Choroid plexus epithelial cell (primary cell): ENCODE measurements around the gene GPRC5A.
A peak's percentile ranks its signal among the peaks of the same experiment; 100 is the strongest.

ENCODE experiments used
- DNase-seq: peaks from one replicate; pipeline ENCODE4 v3.0.0-alpha.2; 2010; ENCODE audit warnings: low read depth
- H3K4me3 ChIP-seq: 2 replicates; pipeline ENCODE4 v1.5.1; 2011; ENCODE audit warnings: low read depth, mild to moderate bottlenecking, control low read depth, low read length, moderate library complexity
- TF ChIP-seq, protein P1 (sequence below): conservative IDR thresholded peaks from 2 replicates; pipeline ENCODE4 v1.5.1; 2011; ENCODE audit warnings: low read depth, mild to moderate bottlenecking, control low read depth, inconsistent platforms, low read length, moderate library complexity

GPRC5A gene

DNA sequence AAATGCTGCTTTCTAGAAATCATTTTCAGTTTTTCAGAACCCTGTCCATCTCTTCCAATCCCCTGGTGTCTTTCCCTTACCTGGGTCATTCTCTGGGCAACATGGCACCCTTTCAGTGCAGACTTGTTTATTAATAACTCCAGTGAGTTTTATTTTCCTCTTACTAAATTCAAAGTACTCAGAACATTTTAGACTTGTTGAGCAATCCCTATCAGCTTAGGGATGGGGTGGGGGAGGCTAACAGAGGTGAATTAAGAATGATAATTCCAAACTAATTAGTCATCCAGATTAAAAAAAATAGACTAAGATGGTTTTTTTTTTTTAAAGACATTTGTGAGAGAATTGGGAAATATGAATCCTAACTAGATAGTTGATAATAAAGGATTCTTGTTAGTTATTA lies 10.7 kb downstream of the GPRC5A start:
- TF ChIP-seq, protein P1, sequence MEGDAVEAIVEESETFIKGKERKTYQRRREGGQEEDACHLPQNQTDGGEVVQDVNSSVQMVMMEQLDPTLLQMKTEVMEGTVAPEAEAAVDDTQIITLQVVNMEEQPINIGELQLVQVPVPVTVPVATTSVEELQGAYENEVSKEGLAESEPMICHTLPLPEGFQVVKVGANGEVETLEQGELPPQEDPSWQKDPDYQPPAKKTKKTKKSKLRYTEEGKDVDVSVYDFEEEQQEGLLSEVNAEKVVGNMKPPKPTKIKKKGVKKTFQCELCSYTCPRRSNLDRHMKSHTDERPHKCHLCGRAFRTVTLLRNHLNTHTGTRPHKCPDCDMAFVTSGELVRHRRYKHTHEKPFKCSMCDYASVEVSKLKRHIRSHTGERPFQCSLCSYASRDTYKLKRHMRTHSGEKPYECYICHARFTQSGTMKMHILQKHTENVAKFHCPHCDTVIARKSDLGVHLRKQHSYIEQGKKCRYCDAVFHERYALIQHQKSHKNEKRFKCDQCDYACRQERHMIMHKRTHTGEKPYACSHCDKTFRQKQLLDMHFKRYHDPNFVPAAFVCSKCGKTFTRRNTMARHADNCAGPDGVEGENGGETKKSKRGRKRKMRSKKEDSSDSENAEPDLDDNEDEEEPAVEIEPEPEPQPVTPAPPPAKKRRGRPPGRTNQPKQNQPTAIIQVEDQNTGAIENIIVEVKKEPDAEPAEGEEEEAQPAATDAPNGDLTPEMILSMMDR = no peak
- peak overlapping the region; percentile 22 for H3K4me3 ChIP-seq
- DNase-seq = peak; percentile 78

DNA sequence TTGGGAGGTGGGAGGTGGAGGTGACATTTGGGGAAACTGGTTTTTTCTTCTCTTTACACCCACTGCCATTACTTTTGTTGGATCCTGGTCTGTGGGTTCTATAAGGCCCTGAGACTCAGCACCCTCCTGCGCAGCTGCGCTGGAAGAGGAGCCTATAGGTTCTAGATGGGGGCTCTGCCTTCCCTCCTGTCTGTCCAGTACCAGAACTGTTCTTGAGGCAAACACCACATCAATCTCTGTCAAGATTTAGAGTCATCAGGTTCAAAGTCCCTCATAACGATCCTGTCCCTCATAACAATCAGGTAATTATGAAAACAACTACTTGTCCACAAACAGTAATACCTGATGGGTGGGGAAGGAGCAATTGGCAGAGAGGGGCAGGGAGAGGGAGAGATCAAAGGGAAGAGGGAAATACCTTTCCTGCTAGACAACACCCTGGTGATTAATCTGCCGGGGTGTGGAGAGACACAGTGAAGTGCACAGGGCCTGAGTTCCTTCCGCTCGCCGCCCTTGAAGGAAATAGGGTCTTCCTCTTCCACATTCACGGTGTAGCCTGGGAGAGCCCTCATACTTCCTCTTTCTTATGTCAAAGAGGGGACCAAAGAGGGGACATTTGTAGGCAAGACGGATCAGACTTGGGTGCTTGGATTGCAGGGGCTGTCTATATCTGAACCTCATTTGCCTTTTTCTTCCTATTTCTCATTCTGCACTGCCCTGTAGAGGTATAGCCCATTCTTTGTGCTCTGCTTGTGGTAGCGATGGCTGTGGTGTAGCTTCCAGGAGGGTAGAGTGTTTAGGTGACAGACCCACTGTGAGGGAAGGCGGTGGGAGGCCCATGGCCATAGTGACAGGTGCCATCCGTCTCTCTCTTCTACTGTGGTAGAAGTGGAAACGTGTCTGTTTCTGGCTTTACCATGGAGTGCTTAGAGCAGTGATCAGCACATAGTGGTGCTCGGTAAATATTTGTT lies 12.6 kb downstream of the GPRC5A start:
- no peak for DNase-seq
- H3K4me3 ChIP-seq = no peak overlapping the region
- TF ChIP-seq, protein P1 = no peak

DNA sequence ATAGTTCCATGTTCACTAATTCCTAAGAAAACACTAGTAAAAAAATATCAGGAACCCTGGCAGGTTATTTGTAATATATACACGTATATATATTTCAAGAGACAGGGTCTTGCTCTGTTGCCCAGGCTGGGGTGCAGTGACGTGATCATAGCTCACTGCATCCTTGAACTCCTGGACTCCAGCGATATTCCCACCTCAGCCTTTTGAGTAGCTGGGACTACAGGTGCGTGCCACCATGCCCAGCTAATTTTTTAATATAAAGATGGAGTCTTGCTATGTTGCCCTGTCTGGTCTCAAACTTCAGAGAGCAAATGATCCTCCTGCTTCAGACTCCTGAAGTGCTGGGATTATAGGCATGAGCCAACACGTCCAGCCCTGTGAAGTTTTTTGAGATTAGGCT lies 16.2 kb downstream of the GPRC5A start:
- no peak for DNase-seq
- TF ChIP-seq, protein P1 = no peak
- H3K4me3 ChIP-seq = no peak overlapping the region

DNA sequence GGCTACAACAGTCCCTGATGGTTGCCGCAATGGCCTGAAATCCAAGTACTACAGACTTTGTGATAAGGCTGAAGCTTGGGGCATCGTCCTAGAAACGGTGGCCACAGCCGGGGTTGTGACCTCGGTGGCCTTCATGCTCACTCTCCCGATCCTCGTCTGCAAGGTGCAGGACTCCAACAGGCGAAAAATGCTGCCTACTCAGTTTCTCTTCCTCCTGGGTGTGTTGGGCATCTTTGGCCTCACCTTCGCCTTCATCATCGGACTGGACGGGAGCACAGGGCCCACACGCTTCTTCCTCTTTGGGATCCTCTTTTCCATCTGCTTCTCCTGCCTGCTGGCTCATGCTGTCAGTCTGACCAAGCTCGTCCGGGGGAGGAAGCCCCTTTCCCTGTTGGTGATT lies 16.9 kb downstream of the GPRC5A start:
- DNase-seq = no peak
- H3K4me3 ChIP-seq = no peak overlapping the region
- TF ChIP-seq, protein P1 = no peak

DNA sequence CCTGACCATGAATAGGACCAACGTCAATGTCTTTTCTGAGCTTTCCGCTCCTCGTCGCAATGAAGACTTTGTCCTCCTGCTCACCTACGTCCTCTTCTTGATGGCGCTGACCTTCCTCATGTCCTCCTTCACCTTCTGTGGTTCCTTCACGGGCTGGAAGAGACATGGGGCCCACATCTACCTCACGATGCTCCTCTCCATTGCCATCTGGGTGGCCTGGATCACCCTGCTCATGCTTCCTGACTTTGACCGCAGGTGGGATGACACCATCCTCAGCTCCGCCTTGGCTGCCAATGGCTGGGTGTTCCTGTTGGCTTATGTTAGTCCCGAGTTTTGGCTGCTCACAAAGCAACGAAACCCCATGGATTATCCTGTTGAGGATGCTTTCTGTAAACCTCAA lies 17.3 kb downstream of the GPRC5A start:
- no peak for DNase-seq
- H3K4me3 ChIP-seq = no peak overlapping the region
- TF ChIP-seq, protein P1 = no peak

DNA sequence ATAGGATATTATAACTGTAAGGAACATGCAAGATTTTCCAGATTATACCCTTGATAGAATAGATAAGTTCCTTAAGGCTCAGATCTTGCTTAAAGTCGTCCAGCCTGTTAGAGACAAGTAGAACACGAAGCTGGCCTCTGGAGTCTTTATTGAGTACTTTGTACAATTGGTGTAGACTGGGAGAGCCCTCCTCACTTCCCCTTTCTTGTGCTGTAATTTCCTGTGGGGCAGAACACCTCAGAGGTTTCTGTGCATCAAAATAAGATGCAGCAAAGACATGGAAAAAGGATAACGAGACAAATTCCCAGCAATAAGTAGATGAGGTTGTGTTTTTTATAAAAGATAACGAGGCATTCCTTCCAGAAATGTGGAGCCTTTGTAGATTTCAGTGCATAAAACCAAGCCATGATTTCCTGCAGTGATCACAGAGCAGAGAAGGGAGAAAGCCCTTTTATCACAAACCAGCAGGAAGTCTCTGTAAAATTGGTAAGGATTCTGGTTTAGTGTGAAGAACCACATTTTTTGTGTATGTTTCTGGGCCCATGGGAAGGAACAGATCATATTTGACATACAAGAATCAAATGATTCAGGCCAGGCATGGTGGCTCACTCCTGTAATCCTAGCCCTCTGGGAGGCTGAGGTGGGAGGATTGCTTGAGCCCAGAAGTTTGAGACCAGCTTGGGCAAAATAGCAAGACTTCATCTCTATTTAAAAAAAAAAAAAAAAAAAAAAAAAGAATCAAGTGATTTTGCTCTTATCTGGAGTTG lies 18.0 kb downstream of the GPRC5A start:
- TF ChIP-seq, protein P1 = no peak
- no peak for DNase-seq
- H3K4me3 ChIP-seq = no peak overlapping the region
